GM18499 (cell line): ENCODE measurements around the gene ENTPD2.

Source experiments
- ATAC-seq: cut with Tn5 transposase; IDR thresholded peaks from one replicate; pipeline ENCODE4 v1.9.1; 2021; ENCODE audit warnings: moderate number of reproducible peaks; ENCODE audit not compliant: insufficient read depth, unreplicated experiment

The ENTPD2 gene

DNA sequence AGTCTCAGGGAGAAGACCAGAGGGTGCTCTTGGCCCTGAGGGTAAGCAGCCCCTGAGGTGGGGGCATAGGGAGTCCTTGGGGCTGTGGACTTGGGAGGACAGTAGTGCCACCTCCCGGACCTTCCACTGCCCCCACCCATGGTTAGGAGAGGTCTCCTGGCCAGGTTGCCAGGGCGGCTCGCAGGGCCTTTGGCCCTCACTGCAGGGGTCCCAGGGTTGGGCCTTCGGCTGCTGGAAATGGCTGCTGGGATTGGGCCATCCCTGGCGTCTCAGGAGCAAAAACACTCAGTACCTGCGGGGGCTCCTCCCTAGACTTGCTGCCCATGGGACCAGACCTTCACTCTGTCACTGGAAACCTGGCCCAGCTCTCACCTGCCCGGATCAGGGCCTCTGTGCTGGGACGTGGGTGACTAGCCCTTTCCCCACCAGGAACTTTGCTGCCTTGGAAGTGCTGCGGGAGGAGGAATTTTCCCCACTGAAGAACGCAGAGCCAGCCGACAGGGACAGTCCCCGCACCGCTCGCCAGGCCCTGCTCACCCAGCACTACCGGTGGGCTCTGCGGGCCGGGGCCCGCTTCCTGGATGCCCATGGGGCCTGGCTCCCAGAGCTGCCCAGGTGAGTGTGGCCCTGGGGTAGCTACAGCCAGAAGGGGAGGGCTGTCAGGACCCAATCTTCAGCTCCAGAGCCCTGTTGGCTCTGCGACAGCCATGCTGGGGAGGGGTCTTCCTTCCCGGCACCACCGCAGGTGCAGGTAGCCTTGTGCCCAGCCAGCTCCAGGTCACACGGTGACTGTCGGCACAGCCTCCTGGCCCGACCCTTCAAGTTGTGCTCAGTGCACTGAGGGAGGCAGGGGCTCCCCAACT, 26.6 kb upstream of the ENTPD2 start:
- ATAC-seq = no peak

- no peak for ATAC-seq
Measured at GRCh38 chr9:137079401-137079787, 25.5 kb upstream of the ENTPD2 start.

DNA sequence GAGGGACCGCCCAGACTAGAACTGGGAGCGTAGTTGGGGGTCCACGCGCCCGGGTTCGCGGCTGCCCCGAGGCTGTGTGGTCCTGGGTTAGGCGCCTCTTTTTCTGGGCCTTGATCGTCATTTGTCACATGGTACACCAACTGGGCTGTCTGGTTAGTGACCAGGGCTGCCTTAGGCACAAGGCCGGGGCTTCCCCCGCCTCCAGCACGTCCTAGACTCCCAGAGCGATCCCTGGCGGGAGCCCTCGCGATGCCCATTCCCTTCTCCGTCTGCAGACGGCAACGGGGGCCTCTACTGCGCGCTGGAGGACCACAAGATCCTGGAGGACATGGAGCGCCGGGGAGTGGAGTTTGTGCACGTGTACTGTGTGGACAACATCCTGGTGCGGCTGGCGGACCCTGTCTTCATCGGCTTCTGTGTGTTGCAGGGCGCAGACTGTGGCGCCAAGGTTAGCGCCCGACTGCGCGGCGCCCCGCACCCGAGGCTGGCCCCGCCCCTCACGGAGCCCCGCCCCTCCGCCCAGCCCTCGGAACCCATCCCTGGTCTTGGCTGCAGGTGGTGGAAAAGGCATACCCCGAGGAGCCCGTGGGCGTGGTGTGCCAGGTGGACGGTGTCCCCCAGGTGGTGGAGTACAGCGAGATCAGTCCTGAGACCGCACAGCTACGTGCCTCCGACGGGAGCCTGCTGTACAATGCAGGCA, 25.0 kb upstream of the ENTPD2 start:
- ATAC-seq = no peak

DNA sequence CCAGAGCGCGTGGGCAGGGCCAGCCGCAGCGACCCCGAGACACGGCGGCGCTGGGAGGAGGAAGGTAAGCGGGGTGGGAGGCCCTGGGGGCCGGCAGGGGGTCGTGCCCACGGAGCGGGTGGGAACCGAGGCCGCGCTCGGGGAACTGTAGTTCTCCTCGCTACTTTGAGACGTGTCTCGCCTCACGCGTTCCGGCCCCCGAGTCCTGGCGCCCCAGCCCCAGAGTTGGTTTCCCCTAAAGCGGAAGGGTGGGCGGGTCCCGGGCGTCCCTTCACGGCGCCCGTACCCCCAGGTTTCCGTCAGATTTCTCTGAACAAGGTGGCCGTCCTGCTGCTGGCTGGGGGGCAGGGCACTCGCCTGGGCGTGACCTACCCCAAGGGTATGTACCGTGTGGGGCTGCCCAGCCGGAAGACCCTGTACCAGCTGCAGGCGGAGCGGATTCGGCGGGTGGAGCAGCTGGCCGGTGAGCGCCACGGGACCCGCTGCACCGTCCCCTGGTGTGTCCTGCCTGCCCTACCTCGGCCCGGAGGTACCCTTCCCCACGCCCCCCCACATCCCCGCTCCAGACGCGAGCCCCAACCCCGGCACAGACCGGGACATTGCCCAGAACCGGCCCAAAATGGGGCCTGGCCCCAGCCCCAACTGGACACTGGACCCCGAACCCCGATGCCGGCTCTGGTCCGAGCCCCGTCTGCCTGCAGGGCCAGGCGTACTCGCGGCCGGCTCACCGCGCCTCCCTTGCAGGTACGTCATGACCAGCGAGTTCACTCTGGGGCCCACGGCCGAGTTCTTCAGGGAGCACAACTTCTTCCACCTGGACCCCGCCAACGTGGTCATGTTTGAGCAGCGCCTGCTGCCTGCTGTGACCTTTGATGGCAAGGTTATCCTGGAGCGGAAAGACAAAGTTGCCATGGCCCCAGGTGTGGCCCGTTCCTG, 24.2 kb upstream of the ENTPD2 start:
- ATAC-seq = no peak

- no peak for ATAC-seq
Measured at GRCh38 chr9:137077010-137077747, 23.3 kb upstream of the ENTPD2 start, which contains the start of gene UAP1L1. TSS of gene UAP1L1 (plus strand) at chr9:137077517. CDS start at chr9:137077533, 16 bp downstream.

- ATAC-seq = no peak
Measured at GRCh38 chr9:137076636-137077009, 22.8 kb upstream of the ENTPD2 start.

DNA sequence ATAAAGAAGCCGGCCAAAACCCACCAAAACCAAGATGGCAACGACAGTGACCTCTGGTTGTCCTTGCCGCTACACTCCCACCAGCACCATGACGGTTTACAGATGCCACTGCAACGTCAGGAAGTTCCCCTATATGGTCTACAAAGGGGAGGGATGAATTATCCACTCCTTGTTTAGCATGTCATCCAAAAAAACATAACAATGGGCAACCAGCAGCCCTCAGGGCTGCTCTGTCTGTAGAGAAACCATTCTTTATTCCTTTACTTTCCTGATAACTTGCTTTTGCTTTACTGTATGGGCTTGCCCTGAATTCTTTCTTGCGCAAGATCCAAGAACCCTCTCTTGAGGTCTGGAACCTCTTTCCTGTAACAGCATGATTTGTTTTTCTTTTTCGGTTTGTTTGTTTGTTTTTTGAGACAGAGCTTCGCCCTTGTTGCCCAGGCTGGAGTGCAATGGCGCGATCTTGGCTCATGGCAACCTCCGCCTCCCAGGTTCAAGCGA, 21.5 kb upstream of the ENTPD2 start:
- no peak for ATAC-seq

DNA sequence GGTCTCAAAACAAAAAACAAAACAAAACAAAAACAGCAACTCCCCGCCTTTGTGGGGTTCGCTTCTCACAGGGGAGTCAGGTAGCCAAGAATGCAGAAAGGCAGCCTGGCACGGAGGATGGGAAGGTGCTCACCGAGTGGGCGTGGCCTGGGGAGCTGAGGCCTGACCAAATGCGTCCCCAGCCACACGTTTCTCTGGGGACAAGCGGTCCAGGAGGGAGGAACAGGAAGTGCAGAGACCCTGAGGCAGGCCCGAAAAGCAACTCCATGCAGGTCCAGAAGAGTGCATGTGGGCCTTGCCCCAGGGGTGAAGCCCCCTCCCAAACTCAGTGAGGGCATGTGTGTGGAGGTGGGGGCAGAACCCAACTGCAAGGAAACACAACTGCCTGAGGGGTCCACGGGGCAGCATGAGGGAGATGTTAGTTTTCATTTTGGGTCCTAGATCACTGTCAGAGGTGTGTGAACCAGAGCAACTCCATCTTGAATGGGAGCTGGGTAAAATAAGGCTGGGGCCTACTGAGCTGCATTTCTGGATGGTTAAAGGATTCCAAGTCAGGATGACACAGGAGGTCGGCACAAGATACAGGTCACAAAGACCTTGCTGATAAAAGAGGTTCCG, 20.9 kb upstream of the ENTPD2 start:
- no peak for ATAC-seq

- no peak for ATAC-seq
Measured at GRCh38 chr9:137073992-137074399, 20.1 kb upstream of the ENTPD2 start.

GRCh38 chr9:137071282-137071681, 17.4 kb upstream of the ENTPD2 start:
- no peak for ATAC-seq

GRCh38 chr9:137070906-137071275, 17.0 kb upstream of the ENTPD2 start:
- no peak for ATAC-seq

GRCh38 chr9:137070201-137070905, 16.5 kb upstream of the ENTPD2 start, which contains the start of gene SAPCD2:
TSS of gene SAPCD2 (minus strand) at chr9:137070557. CDS start at chr9:137070460, 97 bp downstream.
- peak; percentile 43 for ATAC-seq

GRCh38 chr9:137069508-137070091, 15.7 kb upstream of the ENTPD2 start:
- no peak for ATAC-seq

GRCh38 chr9:137068539-137069507, 15.0 kb upstream of the ENTPD2 start:
- no peak for ATAC-seq

DNA sequence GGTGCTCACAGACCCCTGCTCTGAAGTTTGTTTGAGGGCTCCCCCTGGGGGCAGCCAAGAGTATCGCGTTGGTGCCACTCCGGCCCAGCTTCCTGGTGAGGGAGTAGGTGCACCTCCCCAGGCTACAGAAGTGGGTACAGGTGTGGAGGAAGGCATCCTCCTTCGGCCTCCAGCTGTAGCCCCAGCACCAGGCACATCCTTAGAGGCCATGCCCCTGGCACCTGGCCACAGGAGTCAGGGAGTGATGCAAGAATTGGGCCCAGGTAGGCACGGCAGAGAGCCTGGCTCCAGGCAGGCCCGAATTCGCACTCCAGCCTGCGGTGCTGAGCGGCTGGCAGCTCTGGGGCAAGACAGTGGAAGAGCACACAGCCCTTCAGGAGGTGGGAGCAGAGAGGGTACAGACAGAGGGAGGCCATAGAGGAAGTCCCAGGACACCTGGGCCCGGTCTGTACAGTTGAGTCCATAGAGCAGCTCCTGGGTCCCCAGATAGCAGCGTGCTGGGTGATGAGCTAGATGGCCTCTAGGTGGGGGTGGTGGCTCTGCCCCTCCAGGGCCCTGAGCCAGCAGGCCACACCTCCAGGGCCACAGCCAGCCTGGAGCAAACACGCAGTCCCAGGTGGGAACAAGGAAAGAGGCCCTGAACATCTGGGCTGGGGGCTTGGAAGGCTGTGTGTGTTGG, 14.1 kb upstream of the ENTPD2 start:
- no peak for ATAC-seq

- no peak for ATAC-seq
Measured at GRCh38 chr9:137066096-137066861, 12.4 kb upstream of the ENTPD2 start.
